Medulla oblongata (tissue), 1 donor: ENCODE measurements around the gene RBBP5.
"Not testable (repeated sequence)": the region's sequence is repeated elsewhere in the genome, so short reads cannot be mapped to it uniquely, and the experiment has no call there.

Experiments
- DNase-seq: peaks from one replicate; pipeline ENCODE4 v3.0.0-alpha.2; 2015; ENCODE audit errors: extremely low spot score

Gene RBBP5

GRCh38 chr1:205121660-205122488, at the start of gene RBBP5:
RBBP5 (minus strand) TSS chr1:205121978; CDS start chr1:205121873, 105 bp downstream.
- peak; percentile 97 for DNase-seq

GRCh38 chr1:205171369-205171768, 49.6 kb upstream of the RBBP5 start:
- no peak for DNase-seq

DNA sequence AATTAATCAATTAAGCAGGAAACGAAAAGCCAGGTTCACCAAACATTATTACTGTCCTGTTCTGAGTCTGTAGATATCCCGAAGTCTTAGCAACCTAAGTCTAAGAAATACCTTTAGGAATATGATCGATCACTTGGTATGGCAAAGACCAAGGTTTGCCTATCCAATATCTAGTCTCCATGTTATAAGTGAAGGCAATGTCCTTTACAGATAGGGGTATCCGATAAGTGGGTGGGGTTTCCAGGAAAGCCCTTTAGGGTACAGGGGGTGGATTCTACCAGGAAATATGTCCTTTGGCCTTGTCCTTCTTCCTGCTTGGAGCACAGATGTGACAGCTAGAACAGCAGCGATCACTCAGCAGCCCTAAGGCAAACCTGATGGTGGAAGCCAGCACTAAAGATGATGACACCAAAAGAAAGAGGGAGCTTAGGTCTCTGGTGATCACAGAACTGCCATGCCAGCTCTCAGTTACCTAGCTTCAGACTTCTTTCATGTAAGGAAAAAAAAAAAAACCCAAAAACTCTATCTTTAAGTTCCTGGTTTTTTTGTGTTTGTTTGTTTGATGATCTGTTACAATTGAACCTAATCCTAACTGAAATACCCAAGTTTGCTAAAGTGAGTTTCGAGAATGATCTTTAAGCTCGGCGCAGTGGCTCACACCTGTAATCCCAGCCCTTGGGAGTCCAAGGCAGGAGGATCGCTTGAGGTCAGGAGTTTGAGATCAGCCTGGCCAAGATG, 48.9 kb upstream of the RBBP5 start:
- DNase-seq, result no peak

DNA sequence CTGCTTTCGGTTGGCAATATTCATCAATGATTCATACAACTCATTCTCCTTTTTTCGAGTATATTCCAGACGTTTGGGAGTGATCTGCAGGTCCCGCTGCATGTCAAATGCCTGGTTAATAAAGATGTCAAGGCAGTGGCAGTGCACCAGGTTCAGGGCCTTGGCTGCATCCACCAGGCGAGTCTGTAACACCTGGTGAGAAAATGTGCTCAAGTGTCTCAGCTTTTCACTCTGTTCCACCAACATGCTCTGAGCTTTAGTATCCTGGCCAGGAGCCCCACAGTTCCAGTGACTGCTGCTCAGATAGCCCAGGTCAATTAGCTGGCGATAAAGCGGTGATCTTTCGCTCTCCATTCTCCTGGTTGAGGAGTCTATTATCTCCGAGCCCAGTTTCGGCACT, 47.5 kb upstream of the RBBP5 start:
- no peak for DNase-seq

GRCh38 chr1:205168291-205168690, 46.5 kb upstream of the RBBP5 start:
- no peak for DNase-seq

DNA sequence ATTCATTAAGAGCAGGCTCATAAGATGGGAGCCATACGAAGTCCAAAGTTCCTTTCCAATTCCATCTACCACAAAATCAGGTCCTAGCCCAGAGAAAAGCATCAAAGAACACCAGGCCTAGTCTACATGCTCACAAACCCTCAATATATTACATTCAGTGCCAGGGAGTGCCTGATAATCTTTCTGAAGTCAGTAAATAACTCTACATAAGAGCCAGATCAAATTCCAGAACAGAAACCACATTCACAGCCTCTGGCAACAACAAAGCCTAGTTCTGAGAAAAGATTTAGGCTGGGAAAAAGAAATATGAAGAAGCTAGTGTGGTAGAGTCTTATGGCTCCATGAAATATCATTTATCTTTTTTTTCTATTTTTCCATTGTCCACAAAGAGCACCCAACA, 40.5 kb upstream of the RBBP5 start:
- no peak for DNase-seq

- no peak for DNase-seq
These were observed 39.3 kb upstream of the RBBP5 start for GRCh38 chr1:205161076-205161475.

DNA sequence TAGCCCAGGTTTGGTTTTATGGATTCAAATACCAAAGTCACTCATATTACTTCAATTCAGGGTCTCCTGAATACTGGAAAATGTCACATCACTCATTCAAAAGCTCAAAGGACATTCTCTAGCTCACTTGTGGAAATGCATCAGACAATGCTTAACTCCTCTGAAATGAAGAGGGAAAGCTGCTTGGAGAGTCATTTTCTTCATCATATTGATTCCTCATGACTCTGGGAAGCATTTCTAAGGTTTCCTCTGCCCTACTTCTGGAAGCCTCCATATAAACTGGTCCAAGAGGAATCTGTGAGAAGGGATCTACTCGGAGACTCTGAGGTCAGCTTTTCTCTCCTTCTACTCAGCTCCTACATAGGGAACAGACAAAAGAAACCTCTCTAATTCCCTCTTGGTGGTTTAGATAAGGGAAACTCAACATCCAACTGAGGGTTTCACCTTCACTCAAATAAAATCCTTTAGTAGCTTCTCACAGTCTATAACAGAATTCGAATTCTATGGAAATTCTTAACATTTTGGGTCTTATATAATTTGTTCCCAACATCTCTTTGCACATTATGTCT, 36.4 kb upstream of the RBBP5 start:
- no peak for DNase-seq

- not testable (repeated sequence) for DNase-seq
These were observed 34.0 kb upstream of the RBBP5 start for GRCh38 chr1:205155665-205156377.

DNA sequence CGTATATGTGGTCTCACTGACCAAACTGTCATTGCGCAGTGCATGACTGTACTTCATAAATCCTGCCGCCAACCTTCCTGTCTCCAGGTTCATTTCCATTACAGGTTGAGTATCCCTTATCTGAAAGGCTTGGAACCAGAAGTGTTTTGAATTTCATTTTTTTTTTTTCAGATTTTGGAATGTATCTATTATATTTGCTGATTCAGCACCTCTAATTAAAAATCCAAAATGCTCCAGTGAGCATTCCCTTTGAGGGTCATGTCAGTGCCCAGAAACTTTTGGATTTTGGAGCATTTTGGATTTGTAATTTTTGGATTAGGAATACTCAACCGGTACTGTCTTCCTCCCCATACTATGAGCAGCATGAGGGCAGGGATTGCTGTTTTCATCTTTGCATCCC, 30.7 kb upstream of the RBBP5 start:
- no peak for DNase-seq

DNA sequence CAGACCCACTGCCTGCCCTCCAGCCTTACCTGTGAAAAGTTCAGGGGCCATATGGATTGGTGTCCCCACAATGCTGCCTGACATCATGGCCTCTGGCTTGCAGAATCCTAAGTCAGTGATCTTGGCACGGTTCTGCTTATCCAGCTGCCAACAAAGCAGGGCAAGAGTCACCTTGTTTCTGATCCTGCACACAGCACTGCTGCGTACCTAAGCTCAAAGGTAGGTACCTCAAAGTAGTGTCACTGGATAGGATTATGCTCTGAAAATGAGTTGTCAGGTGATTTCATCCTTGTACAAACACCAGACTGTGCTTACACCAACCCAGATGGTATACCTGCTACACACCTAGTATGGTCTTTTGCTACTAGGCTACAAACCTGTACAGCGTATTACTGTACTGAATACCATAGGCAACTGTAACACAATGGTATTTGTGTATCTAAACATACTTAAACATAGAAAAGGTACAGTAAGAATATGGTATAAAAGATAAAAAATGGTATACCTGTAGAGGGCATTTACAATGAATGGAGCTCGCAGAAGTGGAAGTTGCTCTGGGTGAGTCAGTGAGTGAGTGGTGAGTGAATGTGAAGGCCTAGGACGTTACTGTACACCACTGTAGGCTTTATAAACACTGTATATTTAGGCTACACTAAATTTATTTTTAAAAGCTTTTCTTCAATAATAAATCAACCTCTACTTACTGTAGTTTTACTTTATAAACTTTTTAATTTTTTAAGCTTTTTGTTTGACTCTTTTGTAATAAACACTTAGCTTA, 29.1 kb upstream of the RBBP5 start:
- DNase-seq, result no peak

DNA sequence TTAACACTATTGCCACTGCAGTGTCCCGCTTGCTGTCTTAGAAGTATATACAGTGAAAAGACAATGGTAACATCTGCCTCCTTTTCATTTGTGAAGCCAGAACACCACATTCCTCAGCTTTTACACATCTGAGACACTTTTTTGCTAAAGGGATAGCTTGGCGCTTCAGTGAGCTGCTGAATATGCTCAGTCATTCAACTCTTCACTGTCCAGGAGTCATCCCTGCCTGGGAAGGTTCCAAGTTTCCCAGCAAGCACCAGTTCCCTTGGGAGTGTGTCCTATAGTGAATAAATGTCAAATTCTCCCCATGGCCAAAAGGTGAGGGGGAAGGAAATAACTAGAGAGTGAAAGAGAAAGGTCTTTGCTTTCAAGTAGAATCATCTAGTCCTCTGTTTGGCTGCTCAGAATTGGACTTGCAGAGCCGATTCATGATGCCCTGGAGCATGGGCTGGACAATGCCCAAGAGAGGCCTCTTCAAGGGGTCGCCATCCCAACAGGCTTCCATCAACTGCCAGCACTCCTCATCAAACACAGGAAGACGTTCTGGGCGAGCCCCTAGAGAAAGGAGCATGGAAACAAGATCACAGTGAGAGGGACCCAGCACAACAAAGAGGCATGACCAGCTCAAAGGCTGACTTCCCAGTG, 25.5 kb upstream of the RBBP5 start:
- DNase-seq, result no peak

GRCh38 chr1:205144751-205145150, 23.0 kb upstream of the RBBP5 start:
- no peak for DNase-seq

GRCh38 chr1:205144046-205144720, 22.4 kb upstream of the RBBP5 start:
- DNase-seq, result no peak

DNA sequence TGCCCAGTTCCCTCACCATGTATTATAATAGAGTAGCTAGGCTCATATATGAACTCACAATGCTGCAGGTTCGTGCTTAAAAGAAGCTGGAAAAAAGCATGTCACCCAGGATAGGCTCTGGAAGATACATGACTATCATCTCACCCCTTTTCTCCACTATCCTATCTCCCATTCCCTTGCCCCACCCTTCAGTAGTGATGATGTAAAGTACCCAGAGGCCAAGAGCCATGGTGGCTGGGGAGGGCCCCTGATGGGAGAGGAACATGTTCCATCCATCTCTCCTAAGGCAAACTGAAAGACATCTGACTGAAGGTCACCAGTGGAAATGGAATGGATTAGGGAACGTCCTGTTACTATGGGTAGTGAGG, 20.3 kb upstream of the RBBP5 start:
- no peak for DNase-seq

GRCh38 chr1:205141236-205142101, 19.7 kb upstream of the RBBP5 start:
- peak; percentile 93 for DNase-seq

DNA sequence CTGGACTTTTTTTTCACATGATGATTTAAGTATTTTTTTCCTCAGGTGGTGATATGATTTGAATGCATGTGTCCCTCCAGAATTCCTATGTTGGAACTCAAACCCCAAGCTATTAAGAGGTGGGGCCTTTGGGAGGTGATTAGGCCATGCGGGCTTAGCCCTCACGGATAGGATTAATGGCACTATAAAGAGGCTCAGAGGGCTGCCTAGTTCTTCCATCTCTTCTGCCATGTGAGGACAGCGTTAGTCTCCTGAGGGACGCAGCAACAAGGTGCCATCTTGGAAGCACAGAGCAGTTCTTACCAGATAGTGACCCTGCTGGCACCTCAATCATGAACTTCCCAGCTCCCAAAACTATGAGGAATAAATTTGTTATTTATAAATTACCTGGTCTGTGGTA, 18.3 kb upstream of the RBBP5 start:
- no peak for DNase-seq

DNA sequence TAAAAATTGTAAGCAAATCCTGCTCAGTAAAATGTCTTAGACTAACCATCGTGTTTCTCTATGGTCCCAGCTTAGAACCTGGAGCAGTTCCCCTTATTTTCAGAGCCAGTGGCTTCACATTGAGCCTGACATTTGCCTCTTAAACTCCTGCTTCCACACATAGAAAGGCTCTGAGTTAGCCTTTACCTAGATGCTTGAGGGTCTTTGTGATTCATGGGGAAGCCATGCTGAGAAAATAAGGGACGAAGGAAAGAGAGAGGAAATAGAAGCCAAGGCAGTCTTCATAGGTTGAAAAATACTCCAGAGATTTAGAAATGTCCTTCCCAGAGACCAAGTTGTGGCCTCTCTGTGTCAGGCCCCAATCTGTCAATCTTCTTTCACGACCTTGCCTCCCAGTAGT, 16.1 kb upstream of the RBBP5 start:
- DNase-seq, result no peak

DNA sequence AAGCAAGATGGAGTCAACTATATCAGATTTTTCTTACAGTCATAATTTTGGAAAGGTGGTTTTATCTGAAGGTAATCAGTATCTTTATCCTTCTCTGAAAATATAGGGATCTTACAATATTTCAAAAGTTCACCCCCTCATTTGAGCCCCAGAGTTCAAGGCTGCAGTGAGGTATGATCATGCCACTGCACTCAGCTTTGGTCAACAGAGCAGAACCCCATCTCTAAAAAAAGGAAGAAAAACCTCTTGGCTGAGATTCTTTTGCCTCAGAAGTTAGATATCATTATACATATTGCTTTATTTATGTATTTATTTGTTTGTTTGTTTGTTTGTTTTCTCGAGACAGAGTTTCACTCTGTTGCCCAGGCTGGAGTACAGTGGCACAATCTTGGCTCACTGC, 11.5 kb upstream of the RBBP5 start:
- no peak for DNase-seq
